DMS79 (cell line): ENCODE data around the gene TPPP3.
"Not testable (repeated sequence)": the region's sequence is repeated elsewhere in the genome, so short reads cannot be mapped to it uniquely, and the experiment has no call there.

Experiments
- DNase-seq: peaks from one replicate; lab custom pipeline; 2025; lab: John Stamatoyannopoulos, UW

TPPP3 gene

GRCh38 chr16:67389911-67390815 is 3.1 kb downstream of the TPPP3 start:
- DNase-seq, result no peak

- no peak for DNase-seq
Measured at GRCh38 chr16:67388591-67388990, 4.7 kb downstream of the TPPP3 start.

GRCh38 chr16:67388191-67388590 is 5.1 kb downstream of the TPPP3 start:
- no peak for DNase-seq

GRCh38 chr16:67387479-67388079 is 5.7 kb downstream of the TPPP3 start:
- no peak for DNase-seq

GRCh38 chr16:67386861-67387455 is 6.3 kb downstream of the TPPP3 start:
- DNase-seq, result no peak

- DNase-seq, result no peak
Measured at GRCh38 chr16:67384778-67385510, 8.4 kb downstream of the TPPP3 start.

GRCh38 chr16:67383284-67383683 is 10.0 kb downstream of the TPPP3 start:
- no peak for DNase-seq

- no peak for DNase-seq
Measured at GRCh38 chr16:67378642-67379041, 14.7 kb downstream of the TPPP3 start.

- DNase-seq, result not testable (repeated sequence)
Measured at GRCh38 chr16:67376012-67376411, 17.3 kb downstream of the TPPP3 start.

GRCh38 chr16:67372664-67373063 is 20.6 kb downstream of the TPPP3 start:
- no peak for DNase-seq

GRCh38 chr16:67370661-67371060 is 22.6 kb downstream of the TPPP3 start:
- no peak for DNase-seq

GRCh38 chr16:67364600-67365235 is 28.6 kb downstream of the TPPP3 start:
- DNase-seq, result peak; percentile 36

- DNase-seq, result no peak
Measured at GRCh38 chr16:67361038-67361437, 32.3 kb downstream of the TPPP3 start.

GRCh38 chr16:67359540-67360269 is 33.6 kb downstream of the TPPP3 start:
- not testable (repeated sequence) for DNase-seq

- DNase-seq, result peak; percentile 48
Measured at GRCh38 chr16:67357561-67357960, 35.7 kb downstream of the TPPP3 start.

- no peak for DNase-seq
Measured at GRCh38 chr16:67356396-67356795, 36.9 kb downstream of the TPPP3 start.

GRCh38 chr16:67352463-67352862 is 40.8 kb downstream of the TPPP3 start:
- not testable (repeated sequence) for DNase-seq

GRCh38 chr16:67350324-67350723 is 43.0 kb downstream of the TPPP3 start:
- no peak for DNase-seq

- no peak for DNase-seq
Measured at GRCh38 chr16:67349172-67349571, 44.1 kb downstream of the TPPP3 start.

GRCh38 chr16:67346341-67346740 is 47.0 kb downstream of the TPPP3 start:
- no peak for DNase-seq

- DNase-seq, result no peak
Measured at GRCh38 chr16:67345401-67345800, 47.9 kb downstream of the TPPP3 start.
